ENCODE results near the gene LRRC38. TPM values are rescaled to one million over a fixed set of nuclear protein-coding genes. Genes with fewer than 3 reads are reported as not detected.

LRRC38 gene
- total RNA-seq, 2 donors from 2014 or later: not detected

DNA sequence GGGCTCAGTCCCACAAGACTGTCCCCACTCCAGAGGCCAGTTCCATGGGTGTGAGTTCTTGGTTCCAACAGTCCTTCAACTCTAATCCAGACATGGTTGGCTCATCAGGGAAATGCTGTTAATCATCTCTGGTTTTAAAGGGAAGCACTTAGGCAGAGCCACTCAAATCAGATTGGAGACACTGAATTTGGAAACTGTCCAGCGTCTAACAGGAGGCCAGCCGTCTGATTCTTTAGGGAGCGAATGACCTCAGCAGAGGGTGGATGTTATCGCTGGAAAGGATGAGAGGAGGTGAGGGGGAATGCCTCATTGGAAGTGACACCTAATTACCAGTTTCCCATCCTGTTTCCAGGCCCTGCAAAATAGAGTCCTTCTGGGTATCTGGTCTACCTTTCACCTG is 22.8 kb upstream of the LRRC38 start:
- TF ChIP-seq CTCF (IDR thresholded peaks at IDR 0.05): no peak
- H3K4me3 ChIP-seq: no peak overlapping the region
- no peaks in the 10 kb centered on the region for H3K27me3 ChIP-seq (replicated peaks; ENCODE audit: insufficient read depth)
- ATAC-seq (ENCODE audit: insufficient number of reproducible peaks, low FRiP score, low read depth) (no peak), DNase-seq (ENCODE audit: low spot score) (no peak)
- H3K27ac ChIP-seq: no peak overlapping the region
- H3K9me3 ChIP-seq: no peaks in the 10 kb centered on the region
- no peaks in the 10 kb centered on the region for H3K36me3 ChIP-seq
- no peaks in the 10 kb centered on the region for H3K4me1 ChIP-seq (ENCODE audit: control insufficient read depth in 1 of 2, low read depth in 2 of 2)

DNA sequence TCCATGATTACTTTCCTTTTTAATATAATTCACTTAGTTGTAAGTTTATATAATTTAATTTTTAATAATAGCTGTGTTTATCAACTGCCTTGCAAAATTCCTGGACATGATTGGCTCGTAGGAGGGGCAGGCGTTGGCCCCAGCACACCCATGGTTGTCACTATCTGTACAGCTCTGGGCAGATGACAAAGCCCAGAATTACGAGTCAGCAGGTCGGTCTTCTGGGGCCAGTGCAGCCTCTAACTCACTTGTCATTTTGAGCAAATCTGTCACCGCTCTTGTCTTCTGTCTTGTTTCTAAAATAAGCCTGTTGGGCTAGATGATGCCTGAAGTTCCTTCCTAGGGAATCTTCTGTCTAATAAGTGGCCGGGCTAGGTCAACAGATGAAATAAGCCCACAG is 21.4 kb upstream of the LRRC38 start:
- DNase-seq (ENCODE audit: low spot score) (no peak), ATAC-seq (ENCODE audit: insufficient number of reproducible peaks, low FRiP score, low read depth) (no peak)
- Histone ChIP-seq H3K27me3 (replicated peaks; ENCODE audit: insufficient read depth) (no peaks in the 10 kb centered on the region), H3K4me1 (ENCODE audit: control insufficient read depth in 1 of 2, low read depth in 2 of 2) (no peaks in the 10 kb centered on the region), H3K36me3 (no peaks in the 10 kb centered on the region), H3K27ac (no peak overlapping the region), H3K4me3 (no peak overlapping the region), H3K9me3 (no peaks in the 10 kb centered on the region)
- TF ChIP-seq CTCF (IDR thresholded peaks at IDR 0.05): no peak

GRCh38 chr1:13528320-13528719 is 14.5 kb upstream of the LRRC38 start:
- no peak for ATAC-seq (ENCODE audit: insufficient number of reproducible peaks, low FRiP score, low read depth)

DNA sequence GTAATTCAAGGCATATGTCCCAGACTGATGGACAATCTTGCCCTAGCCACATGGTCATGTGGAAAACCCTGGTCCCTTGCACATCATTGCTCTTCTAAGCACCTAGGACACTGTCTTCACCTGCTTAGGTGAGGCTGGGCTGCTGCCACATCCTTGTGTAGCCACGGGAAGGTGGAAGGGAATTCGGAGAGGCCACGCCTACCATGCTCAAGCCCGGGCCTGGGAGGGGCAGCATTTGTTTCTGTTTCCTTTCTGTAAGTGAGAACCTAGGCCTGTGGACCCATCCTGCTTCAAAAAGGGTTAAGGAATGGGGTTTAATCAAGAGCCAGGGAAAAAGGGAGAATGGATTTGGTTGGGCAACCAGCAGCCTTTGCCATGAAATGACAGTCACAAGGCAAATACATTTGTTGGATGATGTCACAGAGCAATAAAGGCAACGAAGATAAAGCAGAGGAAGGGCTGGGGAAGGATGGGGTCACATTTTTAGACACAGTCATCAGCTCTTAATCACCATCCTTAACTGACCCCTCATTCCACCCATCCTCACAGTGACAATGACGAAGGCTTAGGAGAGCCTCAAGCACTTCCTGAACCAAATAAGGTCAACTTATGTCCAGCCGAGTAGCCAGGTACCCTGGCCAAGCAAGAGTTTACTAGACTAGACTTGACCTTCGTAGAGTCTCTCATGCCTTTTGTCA is 10.1 kb upstream of the LRRC38 start:
- no peaks in the 10 kb centered on the region for H3K36me3 ChIP-seq
- H3K9me3 ChIP-seq: no peaks in the 10 kb centered on the region
- no peaks in the 10 kb centered on the region for H3K4me1 ChIP-seq (ENCODE audit: control insufficient read depth in 1 of 2, low read depth in 2 of 2)
- no peak for DNase-seq (ENCODE audit: low spot score)
- H3K4me3 ChIP-seq: no peak overlapping the region
- TF ChIP-seq CTCF (IDR thresholded peaks at IDR 0.05): no peak
- no peak for ATAC-seq (ENCODE audit: insufficient number of reproducible peaks, low FRiP score, low read depth)
- no peak overlapping the region for H3K27ac ChIP-seq
- H3K27me3 ChIP-seq (replicated peaks; ENCODE audit: insufficient read depth): no peaks in the 10 kb centered on the region

More at GRCh38 chr1:13528320-13528719, 14.5 kb upstream of the LRRC38 start:
- H3K27ac ChIP-seq: no peak overlapping the region
- no peaks in the 10 kb centered on the region for H3K27me3 ChIP-seq (replicated peaks; ENCODE audit: insufficient read depth)
- no peaks in the 10 kb centered on the region for H3K4me1 ChIP-seq (ENCODE audit: control insufficient read depth in 1 of 2, low read depth in 2 of 2)
- no peaks in the 10 kb centered on the region for H3K9me3 ChIP-seq
- no peaks in the 10 kb centered on the region for H3K36me3 ChIP-seq
- no peak overlapping the region for H3K4me3 ChIP-seq
- no peak for TF ChIP-seq CTCF (IDR thresholded peaks at IDR 0.05)
- DNase-seq (ENCODE audit: low spot score): no peak

DNA sequence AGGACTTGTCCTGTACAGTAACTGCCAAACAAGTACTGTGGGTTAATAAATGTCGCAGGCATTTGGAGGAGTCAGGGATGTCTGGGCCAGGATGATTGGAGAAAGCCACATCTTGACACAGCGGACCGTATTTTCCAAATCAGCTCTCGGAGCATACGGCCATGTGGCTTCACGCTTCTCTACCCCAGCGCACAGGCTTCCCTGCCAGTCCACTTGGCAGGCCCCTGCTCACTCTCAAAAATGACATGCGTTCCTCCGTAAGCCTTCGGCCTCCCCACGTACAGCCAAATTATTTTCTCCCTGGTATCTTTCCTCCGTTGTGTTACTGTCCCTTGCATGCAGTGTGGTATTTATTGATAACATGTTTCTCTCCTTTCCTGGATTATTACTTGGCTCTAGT is 7.2 kb upstream of the LRRC38 start:
- no peak for TF ChIP-seq CTCF (IDR thresholded peaks at IDR 0.05)
- Histone ChIP-seq H3K27me3 (replicated peaks; ENCODE audit: insufficient read depth) (no peaks in the 10 kb centered on the region), H3K4me1 (ENCODE audit: control insufficient read depth in 1 of 2, low read depth in 2 of 2) (no peaks in the 10 kb centered on the region), H3K9me3 (no peaks in the 10 kb centered on the region), H3K27ac (no peak overlapping the region), H3K36me3 (no peaks in the 10 kb centered on the region), H3K4me3 (no peak overlapping the region)
- DNase-seq (ENCODE audit: low spot score): no peak
- no peak for ATAC-seq (ENCODE audit: insufficient number of reproducible peaks, low FRiP score, low read depth)
